Stimulated activated CD8-positive, alpha-beta memory T cell treated with anti-CD3 and anti-CD28 coated beads, Interleukin-4, amount 100 ng/mL, for 1 hour (primary cell): Measurements from ENCODE around the gene MAP4.
A peak's percentile ranks its signal among the peaks of the same experiment; 100 is the strongest.
"Not testable (repeated sequence)": the region's sequence is repeated elsewhere in the genome, so short reads cannot be mapped to it uniquely, and the experiment has no call there.

Experiments used
- DNase-seq, 2 donors: peaks; one replicate each; pipeline ENCODE4 v3.0.0-alpha.2; 2020; ENCODE audit warnings: low read depth in 2 of 2, low spot score in 1 of 2

MAP4 gene

GRCh38 chr3:47847801-47848518 lies 168.3 kb downstream of the MAP4 start:
- no peak for DNase-seq

DNA sequence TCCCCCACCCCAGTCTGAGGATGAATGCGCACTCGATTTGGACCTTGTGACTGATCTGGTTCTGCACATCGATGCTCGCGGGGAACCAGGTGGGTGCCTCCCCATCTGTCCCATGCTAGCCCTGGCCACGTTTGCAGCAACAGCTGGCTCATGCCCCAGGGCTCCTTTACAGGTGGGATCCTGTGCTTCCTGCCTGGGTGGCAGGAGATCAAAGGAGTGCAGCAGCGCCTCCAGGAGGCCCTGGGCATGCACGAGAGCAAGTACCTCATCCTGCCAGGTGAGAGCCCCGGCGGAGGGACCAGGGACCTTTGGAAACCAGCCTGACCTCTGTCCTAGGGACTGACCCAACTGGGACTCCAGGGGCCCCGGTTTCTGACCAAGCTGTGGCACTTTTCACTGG lies 169.0 kb downstream of the MAP4 start:
- DNase-seq = no peak

GRCh38 chr3:47846880-47847248 lies 169.4 kb downstream of the MAP4 start:
- DNase-seq = no peak

DNA sequence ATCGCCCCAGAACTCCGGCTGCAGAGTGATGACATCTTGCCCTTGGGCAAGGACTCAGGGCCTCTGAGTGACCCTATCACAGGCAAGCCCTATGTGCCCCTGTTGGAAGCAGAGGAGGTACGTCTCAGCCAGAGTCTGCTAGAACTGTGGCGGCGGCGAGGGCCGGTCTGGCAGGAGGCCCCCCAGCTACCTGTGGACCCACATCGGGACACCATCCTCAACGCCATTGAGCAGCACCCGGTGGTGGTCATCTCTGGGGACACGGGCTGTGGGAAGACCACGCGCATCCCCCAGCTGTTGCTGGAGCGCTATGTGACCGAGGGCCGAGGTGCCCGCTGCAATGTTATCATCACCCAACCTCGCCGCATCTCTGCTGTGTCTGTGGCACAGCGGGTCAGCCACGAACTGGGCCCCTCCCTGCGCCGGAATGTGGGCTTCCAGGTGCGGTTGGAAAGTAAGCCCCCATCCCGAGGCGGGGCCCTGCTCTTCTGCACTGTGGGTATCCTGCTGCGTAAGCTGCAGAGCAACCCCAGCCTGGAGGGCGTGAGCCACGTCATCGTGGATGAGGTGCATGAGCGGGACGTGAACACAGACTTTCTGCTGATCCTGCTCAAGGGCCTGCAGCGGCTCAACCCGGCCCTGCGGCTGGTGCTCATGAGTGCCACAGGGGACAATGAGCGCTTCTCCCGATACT lies 169.9 kb downstream of the MAP4 start:
- no peak for DNase-seq

DNA sequence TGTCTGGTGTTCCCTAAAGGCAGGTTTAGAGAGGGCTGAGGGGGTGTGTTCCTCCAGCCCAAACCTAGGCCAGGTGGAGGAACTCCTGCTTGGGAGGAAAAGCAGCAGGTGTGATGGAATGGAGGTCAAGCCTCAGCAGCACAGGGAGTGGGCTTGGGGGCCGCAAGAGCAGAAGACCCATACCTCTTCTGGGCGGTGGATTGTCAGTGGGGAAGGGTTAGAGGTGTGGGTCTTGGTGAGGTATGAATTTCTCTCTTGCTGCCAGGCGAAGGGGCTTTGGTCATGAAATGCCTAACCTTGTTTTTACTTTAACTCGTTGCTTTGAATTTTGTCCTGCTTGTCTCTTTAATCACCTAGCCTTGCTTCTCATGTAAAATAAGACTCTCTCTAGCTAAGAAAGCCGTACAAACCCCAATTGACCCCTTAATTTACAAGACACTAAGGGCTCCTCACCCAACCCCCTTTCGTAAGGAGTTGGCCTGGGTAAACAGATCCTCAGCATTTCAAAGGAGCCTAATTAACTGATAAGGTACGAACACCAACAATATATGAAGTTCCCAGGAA lies 174.3 kb downstream of the MAP4 start:
- DNase-seq = no peak

DNA sequence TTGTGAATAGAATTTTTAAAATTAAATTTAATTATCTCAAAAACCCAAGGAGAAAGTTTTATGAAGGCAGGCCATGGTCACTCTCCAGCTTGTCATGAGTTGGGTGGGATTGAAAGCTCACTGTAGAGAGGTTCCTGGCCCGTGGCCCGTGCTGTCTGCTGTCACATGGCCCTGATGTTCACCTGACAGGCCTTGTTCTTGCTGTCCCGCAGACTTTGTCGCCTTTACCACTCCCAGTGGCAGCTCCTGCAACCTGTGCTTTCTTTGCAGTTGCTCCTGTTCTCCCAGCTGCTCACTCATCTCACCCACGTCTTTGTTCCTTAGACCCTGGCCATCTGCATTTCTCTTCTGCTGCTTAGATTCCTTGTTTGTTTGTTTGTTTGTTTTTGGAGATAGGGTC lies 177.7 kb downstream of the MAP4 start:
- no peak for DNase-seq

DNA sequence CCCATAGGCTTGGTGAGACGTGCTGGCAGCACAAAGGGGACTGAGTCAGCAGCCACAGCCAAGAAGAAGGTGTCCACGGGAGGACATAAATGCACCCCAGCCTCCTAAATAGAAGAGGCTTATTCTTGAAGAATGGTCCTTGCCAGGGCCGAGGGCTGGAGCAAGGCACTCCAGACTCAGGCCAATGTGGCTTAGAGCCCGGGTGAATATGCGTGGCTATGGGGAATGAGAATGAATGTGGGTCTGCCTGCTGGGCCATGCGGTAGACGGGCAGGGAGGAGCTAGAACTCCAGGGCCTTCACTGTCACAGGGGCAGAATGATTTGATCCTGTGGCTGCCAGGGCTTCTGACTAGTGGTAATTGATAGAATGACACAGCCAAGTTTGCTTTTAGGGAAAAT lies 179.2 kb downstream of the MAP4 start:
- DNase-seq = no peak

DNA sequence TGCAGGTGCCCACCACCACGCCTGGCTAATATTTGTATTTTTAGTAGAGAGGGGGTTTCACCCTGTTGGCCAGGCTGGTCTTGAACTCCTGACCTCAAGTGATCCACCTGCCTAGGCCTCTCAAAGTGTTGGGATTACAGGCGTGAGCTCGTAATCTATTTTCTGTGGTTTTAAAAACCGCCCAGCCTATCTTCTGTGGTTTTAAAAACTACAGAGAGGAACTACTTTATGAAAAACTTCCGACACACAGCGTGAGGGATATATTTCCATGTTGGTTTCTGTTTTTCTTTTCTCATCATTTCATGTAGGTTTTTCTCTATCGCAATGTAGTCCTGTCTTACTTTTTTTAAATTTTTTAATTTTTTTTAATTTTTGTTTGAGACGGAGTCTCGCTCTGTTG lies 186.7 kb downstream of the MAP4 start:
- DNase-seq = not testable (repeated sequence)

DNA sequence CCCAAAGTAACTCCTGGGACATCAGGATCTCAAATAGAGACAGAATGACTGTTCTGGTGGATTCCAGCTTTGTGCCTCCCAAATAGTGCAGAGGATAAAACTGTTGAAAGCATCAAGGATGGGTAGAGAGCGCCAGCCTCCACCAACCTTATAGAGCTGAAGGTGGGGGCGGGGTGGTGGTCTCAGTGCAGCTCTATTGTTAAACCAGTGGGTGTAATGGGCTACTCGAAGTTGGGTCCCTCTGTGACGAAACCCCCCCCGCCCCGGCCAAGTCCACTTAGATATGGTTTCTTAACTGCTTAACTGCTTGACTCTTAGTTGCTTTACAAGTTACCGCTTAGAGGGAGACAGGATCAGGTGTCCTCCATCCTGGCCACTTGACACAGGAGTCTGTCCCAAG lies 190.6 kb downstream of the MAP4 start:
- DNase-seq = no peak

DNA sequence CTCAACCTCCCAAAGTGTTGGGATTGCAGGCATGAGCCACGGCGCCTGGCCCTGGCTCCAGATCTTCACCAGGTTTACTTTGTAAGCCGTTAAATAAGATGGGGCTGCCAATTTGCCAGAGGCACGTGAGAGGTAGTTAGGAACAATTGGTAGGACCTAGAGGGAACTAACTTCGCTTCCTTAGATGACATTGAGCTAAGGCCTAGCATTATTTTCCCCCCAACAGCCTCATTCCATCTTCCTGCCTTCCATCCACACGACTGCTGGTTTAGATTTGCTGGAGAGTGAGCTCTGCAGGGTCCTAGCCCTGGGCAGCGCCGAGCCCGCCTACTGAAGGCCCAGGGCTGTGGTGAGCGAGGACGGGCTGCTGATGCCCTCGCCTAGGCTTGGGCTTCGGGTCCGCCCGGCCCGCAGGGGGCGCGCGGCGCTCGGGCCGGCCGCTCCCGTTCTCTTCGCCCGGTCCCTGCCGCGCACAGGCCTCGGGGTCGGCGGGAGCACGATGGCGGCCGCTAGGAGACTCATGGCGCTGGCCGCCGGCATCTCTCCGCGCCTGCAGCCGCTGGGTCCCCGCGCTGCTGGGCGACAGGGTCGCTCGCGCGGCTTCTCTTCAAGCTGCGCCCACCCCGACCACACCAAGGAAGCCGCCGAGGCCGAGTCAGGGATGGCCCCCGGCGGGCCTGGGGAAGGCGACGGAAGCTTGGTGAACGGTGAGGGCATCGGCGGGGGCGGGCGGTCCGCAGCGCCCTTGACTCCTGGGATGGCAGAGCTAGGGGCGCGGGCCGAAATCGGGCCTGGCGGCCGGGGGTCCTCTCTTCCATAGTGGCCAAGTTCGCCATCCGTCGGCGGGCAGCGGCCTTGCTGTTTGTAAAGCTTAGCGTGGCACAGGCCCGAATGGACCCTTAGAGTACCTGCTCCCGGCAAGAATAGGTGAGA lies 191.4 kb downstream of the MAP4 start:
- DNase-seq = peak; percentile 38 to 56

DNA sequence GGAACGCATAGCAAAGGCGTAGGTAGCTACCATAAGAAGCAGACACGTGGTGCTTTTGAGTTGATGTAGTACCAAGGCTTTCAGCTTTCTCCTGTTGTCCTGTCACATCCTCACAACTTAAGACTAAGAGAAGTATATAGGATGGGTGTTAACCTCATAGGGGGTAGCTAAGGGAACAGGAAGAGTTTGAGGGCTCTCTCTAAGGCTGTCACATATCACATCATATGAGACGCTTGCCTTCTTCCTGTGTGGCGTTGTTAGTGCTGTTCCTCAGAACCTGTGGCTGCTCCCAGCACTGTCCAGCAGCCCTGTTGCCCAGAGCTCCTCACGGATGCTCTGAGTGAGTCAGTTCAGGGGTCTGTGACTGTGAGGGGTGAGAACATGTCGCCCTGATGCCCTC lies 198.6 kb downstream of the MAP4 start:
- DNase-seq = no peak

- DNase-seq = no peak
These were observed 202.6 kb downstream of the MAP4 start for GRCh38 chr3:47813551-47814177.

GRCh38 chr3:47804577-47804976 lies 211.6 kb downstream of the MAP4 start:
- DNase-seq = no peak

DNA sequence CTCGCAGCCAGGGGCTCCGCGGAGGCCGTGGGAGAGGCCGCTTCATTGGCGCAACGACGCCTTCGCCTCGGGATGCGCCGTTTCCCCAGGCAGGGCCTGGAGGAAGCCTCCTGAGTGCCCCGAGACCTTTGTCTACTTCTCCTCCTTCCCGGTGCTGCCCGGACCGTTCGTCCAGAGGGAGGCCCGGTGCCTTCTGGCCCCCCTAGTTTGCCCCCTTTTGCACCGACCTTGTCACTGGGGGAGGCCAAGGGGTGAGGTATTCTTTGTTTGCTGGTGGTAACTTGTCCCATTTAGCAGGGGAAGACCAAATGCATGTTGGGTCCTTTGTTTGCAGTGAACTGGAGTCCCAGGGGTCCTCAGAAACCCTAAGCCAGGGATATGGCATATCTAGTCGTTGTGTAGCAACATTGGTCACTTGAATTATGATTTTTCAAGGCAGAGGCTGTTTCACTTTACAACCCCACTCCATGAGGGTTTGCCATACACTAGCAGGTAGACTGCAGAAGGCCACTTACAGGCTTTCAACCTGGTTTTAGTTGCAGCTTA lies 212.7 kb downstream of the MAP4 start:
- no peak for DNase-seq

DNA sequence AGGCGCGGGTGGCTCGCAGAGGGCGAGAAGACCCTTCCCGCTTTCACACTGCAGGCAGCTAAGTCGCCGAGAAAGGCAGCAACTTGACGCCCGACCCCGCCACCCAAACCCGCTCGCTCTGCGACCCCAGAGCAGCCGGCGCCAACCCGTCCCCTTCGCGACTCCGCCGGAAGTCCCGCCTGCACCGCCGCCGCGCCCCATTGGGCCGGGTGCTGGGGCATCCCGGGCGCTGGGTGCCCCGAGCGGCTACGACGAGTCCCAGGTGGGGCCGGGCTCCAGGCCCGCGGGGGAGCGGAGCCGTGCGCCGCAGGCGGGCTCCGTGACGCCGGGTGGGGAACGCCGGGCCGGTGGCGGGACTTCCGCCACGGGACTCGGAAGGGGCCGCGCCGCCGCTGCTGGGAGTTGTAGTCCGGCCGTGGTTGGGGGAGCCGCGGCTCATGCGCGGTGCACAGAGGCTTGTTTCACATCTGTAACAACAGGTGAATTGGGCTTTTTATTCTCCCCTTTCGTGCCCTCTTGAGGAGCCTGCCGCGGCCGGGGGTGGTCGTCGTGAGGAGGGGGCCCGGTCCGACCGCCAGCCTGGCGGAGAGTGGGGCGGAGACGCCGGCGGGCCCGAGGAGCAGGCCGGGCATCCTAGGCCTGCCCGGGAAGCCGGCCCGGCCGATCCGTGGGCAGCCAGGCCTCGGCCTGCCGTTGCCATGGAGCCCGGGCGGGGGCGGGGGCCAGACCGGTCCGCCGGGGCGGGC lies 213.3 kb downstream of the MAP4 start, which contains the start of gene DHX30:
DHX30 (plus strand) TSS at position 405 of the 746 bp plus-strand sequence. CDS start 7,546 bp downstream, outside the sequence.
- DNase-seq = peak; percentile 60
